Keratinocyte (primary cell): ENCODE results near the gene CORO2B. TPM values are rescaled to one million over a fixed set of nuclear protein-coding genes. Genes with fewer than 3 reads are reported as not detected.

ENCODE experiments used
- DNase-seq: peaks from one replicate; pipeline ENCODE4 v3.0.0-alpha.2; 2011; ENCODE audit warnings: low read depth, missing footprints, low spot score
- FAIRE-seq: peaks from 2 replicates; lab custom pipeline; 2011; peaks lifted over from hg19 to GRCh38; lab: Jason Lieb, UNC
- H2AFZ ChIP-seq: 2 replicates; pipeline ENCODE4 v1.6.0; 2012; ENCODE audit warnings: low read length, control low read depth, inconsistent platforms; ENCODE audit not compliant: control insufficient read depth
- H3K27ac ChIP-seq: 2 replicates; pipeline ENCODE4 v1.5.1; 2011; ENCODE audit warnings: low read length; ENCODE audit not compliant: control insufficient read depth, insufficient read depth
- H3K27me3 ChIP-seq: 3 replicates; pipeline ENCODE4 v1.6.0; 2011; ENCODE audit warnings: low read length; ENCODE audit not compliant: control insufficient read depth, insufficient read depth; ENCODE audit errors: extremely low read depth
- H3K36me3 ChIP-seq, 2 experiments: 2 replicates in 1 of 2; 3 replicates in 1 of 2; pipeline ENCODE4 v1.5.1; 2011; ENCODE audit warnings: low read length in 2 of 2, mild to moderate bottlenecking in 1 of 2; ENCODE audit not compliant: control insufficient read depth in 2 of 2, insufficient read depth in 2 of 2; ENCODE audit errors: extremely low read depth in 1 of 2
- H3K4me1 ChIP-seq: 3 replicates; pipeline ENCODE4 v1.5.1; 2011; ENCODE audit warnings: low read length; ENCODE audit not compliant: control insufficient read depth, insufficient read depth; ENCODE audit errors: extremely low read depth
- H3K4me2 ChIP-seq: 3 replicates; pipeline ENCODE4 v1.6.0; 2011; ENCODE audit warnings: low read depth, low read length; ENCODE audit not compliant: control insufficient read depth, insufficient read depth; ENCODE audit errors: extremely low read depth
- H3K4me3 ChIP-seq, 3 experiments: fragments of 200-600 bp in 1 of 3; sonication (generic) in 1 of 3; 2 replicates in 2 of 3; 3 replicates in 1 of 3; pipeline ENCODE4 v1.5.1; 2011 to 2016; ENCODE audit warnings: low read length in 3 of 3, mild to moderate bottlenecking in 3 of 3, control low read depth in 2 of 3, inconsistent platforms in 1 of 3, low read depth in 1 of 3, mixed read lengths in 1 of 3, mixed run types in 1 of 3, moderate library complexity in 1 of 3; ENCODE audit not compliant: control insufficient read depth in 2 of 3, insufficient read depth in 2 of 3; ENCODE audit errors: extremely low read depth in 1 of 3
- H3K79me2 ChIP-seq: 2 replicates; pipeline ENCODE4 v1.6.0; 2012; ENCODE audit warnings: low read length; ENCODE audit not compliant: control insufficient read depth, insufficient read depth
- H3K9ac ChIP-seq: 3 replicates; pipeline ENCODE4 v1.6.0; 2011; ENCODE audit warnings: low read length; ENCODE audit not compliant: control insufficient read depth, insufficient read depth; ENCODE audit errors: extremely low read depth
- H3K9me1 ChIP-seq: 3 replicates; pipeline ENCODE4 v1.6.0; 2011; ENCODE audit warnings: low read length; ENCODE audit not compliant: control insufficient read depth, insufficient read depth; ENCODE audit errors: extremely low read depth
- H3K9me3 ChIP-seq: 2 replicates; pipeline ENCODE4 v1.5.1; 2012; ENCODE audit warnings: low read depth, low read length; ENCODE audit not compliant: control insufficient read depth
- H4K20me1 ChIP-seq: 3 replicates; pipeline ENCODE4 v1.6.0; 2011; ENCODE audit warnings: low read length; ENCODE audit not compliant: control insufficient read depth, insufficient read depth; ENCODE audit errors: extremely low read depth
- EZH2 ChIP-seq: IDR thresholded peaks from one replicate; pipeline ENCODE4 v1.6.1; 2012; ENCODE audit warnings: inconsistent platforms, mild to moderate bottlenecking, low read length, moderate library complexity
- dilution Hi-C: fragments of 300-500 bp; cut with MboI; formaldehyde crosslinking; loops from one replicate; pipeline ENCODE4 v1.7.0; 2020; ENCODE audit warnings: low sequenced_read_pairs; ENCODE audit not compliant: extremely low pct_ligation_motif_present
- polyA plus RNA-seq, 5 experiments: library from polyadenylated mRNA; depleted of rRNA in 3 of 5; stranded (reverse) in 3 of 5; stranded (forward) in 1 of 5; unstranded in 1 of 5; fragments of >200 nt; gene quantifications; 1 replicate in 1 of 5; 2 replicates in 3 of 5; 3 replicates in 1 of 5; pipeline versions ENCODE4 v1.2.1 to v1.2.3, GENCODE V29; 2011 to 2012; ENCODE audit warnings: missing spikeins in 2 of 5, low read depth in 1 of 5, low replicate concordance in 1 of 5
- TF ChIP-seq, protein P1 (sequence below), 3 experiments: IDR thresholded peaks in 1 of 3; conservative IDR thresholded peaks in 1 of 3; optimal IDR thresholded peaks in 1 of 3; 2 replicates in 2 of 3; 3 replicates in 1 of 3; pipeline versions ENCODE3 to v1.5.1; 2011; ENCODE audit warnings: low read length in 3 of 3, mild to moderate bottlenecking in 3 of 3, moderate library complexity in 2 of 3, control low read depth in 1 of 3, inconsistent platforms in 1 of 3; ENCODE audit not compliant: insufficient read depth in 2 of 3; ENCODE audit errors: extremely low read depth in 1 of 3

Gene CORO2B
- polyA plus RNA-seq, 1 donor (not counting 4 experiments of a cell fraction or from before 2014, with no cell fraction given) = 0.13 TPM

DNA sequence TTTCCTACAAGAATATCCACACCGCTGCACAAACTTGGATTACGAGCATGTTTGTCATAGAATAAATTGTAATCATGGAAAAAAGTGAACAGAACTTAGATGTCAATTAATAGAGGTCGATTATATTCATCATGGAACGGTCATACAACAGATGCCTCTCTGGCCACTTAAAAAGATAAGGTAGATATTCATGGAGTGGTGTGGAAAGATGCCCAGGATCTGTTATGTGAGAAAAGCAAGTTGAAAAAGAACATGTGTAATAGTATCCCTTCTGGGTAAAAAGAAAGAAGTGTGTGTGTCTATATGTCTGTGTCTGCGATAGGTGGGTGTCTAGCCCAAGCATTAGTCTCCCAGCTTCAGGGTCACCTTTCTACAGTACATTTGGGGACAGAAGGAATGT, 128.6 kb downstream of the CORO2B start:
- no peak for FAIRE-seq
- H3K79me2 ChIP-seq = no peaks in the 10 kb centered on the region

DNA sequence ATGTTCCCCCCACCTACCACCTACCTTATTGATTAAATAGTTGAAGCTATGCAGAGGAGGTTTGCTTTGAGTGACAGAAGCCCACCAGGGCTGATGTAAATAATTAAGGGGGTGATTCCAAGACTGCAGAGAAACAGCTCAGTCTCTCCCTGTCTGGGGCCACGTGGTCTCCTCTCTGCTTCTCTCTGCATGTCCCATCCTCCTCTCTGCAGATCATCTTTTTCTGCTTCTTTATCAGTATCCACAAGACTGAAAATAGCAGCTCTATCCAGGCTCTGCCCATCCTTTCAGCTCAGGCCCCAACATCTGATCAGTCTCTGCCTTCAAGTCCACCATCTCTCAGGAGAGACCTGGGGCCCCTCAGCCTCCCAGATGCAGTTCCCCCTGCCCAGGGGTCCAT, 131.1 kb downstream of the CORO2B start:
- H3K9ac ChIP-seq = no peak overlapping the region
- FAIRE-seq = no peak
- no peaks in the 10 kb centered on the region for H4K20me1 ChIP-seq

More for the DNA sequence above, 128.6 kb downstream of the CORO2B start:
- no peak for DNase-seq
- Histone ChIP-seq H3K36me3 (no peaks in the 10 kb centered on the region), H4K20me1 (no peaks in the 10 kb centered on the region), H3K4me1 (peaks cover 6% of the 10 kb centered on the region), H3K9ac (no peak overlapping the region), H3K9me1 (no peaks in the 10 kb centered on the region), H3K4me2 (no peak overlapping the region), H3K27me3 (peaks cover 6% of the 10 kb centered on the region), H3K4me3 (no peak overlapping the region), H2AFZ (no peak overlapping the region), H3K9me3 (no peaks in the 10 kb centered on the region), H3K27ac (no peak overlapping the region)
- TF ChIP-seq EZH2 = no peak
- TF ChIP-seq, protein P1, sequence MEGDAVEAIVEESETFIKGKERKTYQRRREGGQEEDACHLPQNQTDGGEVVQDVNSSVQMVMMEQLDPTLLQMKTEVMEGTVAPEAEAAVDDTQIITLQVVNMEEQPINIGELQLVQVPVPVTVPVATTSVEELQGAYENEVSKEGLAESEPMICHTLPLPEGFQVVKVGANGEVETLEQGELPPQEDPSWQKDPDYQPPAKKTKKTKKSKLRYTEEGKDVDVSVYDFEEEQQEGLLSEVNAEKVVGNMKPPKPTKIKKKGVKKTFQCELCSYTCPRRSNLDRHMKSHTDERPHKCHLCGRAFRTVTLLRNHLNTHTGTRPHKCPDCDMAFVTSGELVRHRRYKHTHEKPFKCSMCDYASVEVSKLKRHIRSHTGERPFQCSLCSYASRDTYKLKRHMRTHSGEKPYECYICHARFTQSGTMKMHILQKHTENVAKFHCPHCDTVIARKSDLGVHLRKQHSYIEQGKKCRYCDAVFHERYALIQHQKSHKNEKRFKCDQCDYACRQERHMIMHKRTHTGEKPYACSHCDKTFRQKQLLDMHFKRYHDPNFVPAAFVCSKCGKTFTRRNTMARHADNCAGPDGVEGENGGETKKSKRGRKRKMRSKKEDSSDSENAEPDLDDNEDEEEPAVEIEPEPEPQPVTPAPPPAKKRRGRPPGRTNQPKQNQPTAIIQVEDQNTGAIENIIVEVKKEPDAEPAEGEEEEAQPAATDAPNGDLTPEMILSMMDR (optimal IDR thresholded peaks at IDR 0.05 in 1 of 3, IDR thresholded peaks at IDR 0.05 in 1 of 3, conservative IDR thresholded peaks at IDR 0.05 in 1 of 3; ENCODE audit: extremely low read depth in 1 of 3, insufficient read depth in 2 of 3, low read length in 3 of 3) = no peak
- dilution Hi-C loops = no loop called here

More for the DNA sequence above, 131.1 kb downstream of the CORO2B start:
- Histone ChIP-seq H3K4me1 (peaks cover 6% of the 10 kb centered on the region), H3K4me2 (no peak overlapping the region), H3K9me3 (no peaks in the 10 kb centered on the region), H3K4me3 (no peak overlapping the region), H3K27me3 (peaks cover 3% of the 10 kb centered on the region), H3K9me1 (no peaks in the 10 kb centered on the region), H3K36me3 (no peaks in the 10 kb centered on the region), H3K79me2 (no peaks in the 10 kb centered on the region), H2AFZ (no peak overlapping the region), H3K27ac (no peak overlapping the region)
- dilution Hi-C loops = no loop called here
- no peak for DNase-seq
- TF ChIP-seq EZH2 = no peak
- TF ChIP-seq, protein P1 (optimal IDR thresholded peaks at IDR 0.05 in 1 of 3, IDR thresholded peaks at IDR 0.05 in 1 of 3, conservative IDR thresholded peaks at IDR 0.05 in 1 of 3; ENCODE audit: extremely low read depth in 1 of 3, insufficient read depth in 2 of 3, low read length in 3 of 3) = no peak
